AG09319 (cell line): ENCODE data around the gene KRTAP5-10.
"Not testable (repeated sequence)": the region's sequence is repeated elsewhere in the genome, so short reads cannot be mapped to it uniquely, and the experiment has no call there.

ENCODE experiments used
- DNase-seq: peaks from one replicate; pipeline ENCODE4 v3.0.0-alpha.2; 2010; ENCODE audit warnings: low read depth; ENCODE audit errors: extremely low read depth
- TF ChIP-seq, protein P1 (sequence below): IDR thresholded peaks from 2 replicates; pipeline ENCODE4 v1.5.1; 2011; ENCODE audit warnings: low read depth, mild to moderate bottlenecking, inconsistent platforms, low read length, moderate library complexity

The KRTAP5-10 gene

DNA sequence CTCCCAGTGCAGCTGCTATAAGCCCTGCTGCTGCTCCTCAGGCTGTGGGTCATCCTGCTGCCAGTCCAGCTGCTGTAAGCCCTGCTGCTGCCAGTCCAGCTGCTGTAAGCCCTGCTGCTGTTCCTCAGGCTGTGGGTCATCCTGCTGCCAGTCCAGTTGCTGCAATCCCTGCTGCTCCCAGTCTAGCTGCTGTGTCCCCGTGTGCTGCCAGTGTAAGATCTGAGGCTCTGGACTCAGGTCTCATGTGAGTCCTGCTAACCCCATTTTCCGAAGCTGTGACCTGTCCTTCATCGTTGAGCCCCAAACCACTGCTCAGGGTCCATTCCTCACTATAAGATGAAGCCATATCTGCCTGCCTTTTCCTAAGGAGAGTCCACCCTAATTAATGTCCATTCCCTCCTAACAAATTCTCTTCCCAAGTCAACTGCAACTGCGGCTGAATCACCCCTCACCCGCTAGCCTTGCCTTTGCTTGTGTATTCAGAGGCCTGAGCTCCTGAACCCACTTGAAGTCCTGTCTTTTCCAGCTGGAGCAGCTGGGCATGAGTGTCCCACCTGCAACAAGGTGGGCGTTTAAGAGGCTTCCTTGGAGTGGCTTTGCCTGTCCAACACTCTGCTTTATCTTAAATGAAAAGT, 37.7 kb upstream of the KRTAP5-10 start:
- TF ChIP-seq, protein P1, sequence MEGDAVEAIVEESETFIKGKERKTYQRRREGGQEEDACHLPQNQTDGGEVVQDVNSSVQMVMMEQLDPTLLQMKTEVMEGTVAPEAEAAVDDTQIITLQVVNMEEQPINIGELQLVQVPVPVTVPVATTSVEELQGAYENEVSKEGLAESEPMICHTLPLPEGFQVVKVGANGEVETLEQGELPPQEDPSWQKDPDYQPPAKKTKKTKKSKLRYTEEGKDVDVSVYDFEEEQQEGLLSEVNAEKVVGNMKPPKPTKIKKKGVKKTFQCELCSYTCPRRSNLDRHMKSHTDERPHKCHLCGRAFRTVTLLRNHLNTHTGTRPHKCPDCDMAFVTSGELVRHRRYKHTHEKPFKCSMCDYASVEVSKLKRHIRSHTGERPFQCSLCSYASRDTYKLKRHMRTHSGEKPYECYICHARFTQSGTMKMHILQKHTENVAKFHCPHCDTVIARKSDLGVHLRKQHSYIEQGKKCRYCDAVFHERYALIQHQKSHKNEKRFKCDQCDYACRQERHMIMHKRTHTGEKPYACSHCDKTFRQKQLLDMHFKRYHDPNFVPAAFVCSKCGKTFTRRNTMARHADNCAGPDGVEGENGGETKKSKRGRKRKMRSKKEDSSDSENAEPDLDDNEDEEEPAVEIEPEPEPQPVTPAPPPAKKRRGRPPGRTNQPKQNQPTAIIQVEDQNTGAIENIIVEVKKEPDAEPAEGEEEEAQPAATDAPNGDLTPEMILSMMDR, result no peak
- DNase-seq, result no peak

DNA sequence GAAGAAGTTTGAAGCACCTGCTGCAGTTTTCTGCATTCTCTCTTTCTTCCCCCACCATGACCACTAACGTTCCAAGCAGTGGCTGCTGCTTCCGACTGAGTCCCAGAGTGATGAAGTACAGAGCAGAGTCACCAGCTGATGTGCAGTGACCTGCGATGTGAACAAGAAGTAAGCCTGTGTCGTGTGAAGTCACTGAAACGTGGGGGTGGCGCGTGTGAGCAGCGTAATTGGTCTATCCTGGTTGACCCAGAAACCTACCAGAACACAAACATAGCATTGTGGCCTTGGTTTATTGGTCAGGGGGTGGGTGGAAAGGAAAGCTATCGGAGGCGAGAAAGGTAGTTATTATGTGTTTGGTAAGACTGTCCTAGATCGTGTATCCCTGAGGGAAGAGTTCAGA, 34.8 kb upstream of the KRTAP5-10 start:
- no peak for DNase-seq
- TF ChIP-seq, protein P1, result no peak

DNA sequence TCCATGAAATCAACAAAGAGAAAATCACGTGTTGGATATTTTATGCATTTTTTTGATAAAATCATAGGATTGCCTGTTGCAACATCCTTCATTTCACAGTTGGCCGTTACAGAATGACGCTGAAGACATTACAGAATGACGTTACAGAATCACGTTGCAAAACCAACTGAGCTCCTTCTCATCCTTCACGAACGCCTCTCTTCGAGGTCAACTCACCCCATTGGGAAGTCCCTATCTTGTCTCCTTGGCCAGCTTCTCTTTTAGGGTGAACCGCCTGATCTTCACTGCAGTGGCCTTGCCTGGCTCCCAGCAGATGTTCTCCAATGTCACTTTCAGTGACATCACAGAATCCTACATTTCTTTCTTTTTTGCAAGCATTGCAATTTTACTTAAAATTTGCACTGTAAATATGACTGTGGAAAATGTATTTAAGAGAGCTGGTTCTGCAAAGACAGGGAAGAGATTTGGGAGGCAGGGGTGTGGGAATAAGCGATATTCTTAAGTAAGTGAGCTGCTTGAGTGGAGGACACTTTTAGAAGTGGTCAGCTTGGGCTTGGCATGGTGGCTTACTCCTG, 33.2 kb upstream of the KRTAP5-10 start:
- TF ChIP-seq, protein P1, result no peak
- DNase-seq, result no peak

DNA sequence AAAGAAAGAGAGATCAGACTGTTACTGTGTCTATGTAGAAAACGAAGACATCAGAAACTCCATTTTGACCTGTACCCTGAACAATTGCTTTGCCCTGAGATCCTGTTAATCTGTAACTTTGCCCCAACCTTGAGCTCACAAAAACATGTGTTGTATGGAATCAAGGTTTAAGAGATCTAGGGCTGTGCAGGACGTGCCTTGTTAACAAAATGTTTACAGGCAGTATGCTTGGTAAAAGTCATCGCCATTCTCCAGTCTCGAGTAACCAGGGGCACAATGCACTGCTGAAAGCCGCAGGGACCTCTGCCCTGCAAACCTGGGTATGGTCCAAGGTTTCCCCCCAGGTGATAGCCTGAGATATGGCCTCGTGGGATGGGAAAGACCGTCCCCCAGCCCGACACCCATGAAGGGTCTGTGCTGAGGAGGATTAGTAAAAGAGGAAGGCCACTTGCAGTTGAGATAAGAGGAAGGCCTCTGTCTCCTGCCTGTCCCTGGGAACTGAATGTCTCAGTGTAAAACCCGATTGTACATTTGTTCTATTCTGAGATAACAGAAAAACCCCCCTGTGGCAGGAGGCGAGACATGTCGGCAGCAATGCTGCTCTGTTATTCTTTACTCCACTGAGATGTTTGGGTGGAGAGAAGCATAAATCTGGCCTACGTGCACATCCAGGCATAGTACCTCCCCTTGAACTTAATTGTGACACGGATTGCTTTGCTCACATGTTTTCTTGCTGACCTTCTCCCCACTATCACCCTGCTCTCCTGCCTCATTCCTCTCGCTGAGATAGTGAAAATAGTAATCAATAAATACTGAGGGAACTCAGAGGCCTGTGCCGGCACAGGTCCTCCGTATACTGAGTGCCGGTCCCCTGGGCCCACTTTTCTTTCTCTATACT, 30.4 kb upstream of the KRTAP5-10 start:
- DNase-seq, result not testable (repeated sequence)

GRCh38 chr11:71535825-71536224, 29.5 kb upstream of the KRTAP5-10 start:
- DNase-seq, result no peak

GRCh38 chr11:71537537-71537936, 27.8 kb upstream of the KRTAP5-10 start:
- DNase-seq, result no peak
- TF ChIP-seq, protein P1, result no peak

More at GRCh38 chr11:71535825-71536224, 29.5 kb upstream of the KRTAP5-10 start:
- TF ChIP-seq, protein P1, result no peak

- DNase-seq, result not testable (repeated sequence)
Observed at GRCh38 chr11:71537977-71538665, 27.2 kb upstream of the KRTAP5-10 start, which contains the start of gene KRTAP5-8. KRTAP5-8 (plus strand) TSS chr11:71538025; CDS start chr11:71538056, 31 bp downstream.

DNA sequence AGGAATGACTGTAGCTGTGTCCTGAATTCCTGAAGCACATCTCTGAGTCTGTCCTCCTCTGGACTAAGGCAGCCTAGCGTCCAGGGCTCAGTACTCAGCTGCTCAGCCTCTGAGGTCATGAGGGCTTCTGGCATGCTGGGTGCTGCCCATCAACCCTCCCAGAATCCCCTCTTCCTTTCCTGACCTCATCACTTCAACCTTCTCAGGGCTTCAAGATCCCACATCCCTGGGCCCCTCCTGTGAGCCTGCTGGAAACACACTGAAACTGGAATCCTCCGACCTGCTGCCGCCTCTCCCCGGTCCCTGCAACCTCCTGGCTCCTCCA, 26.7 kb upstream of the KRTAP5-10 start:
- no peak for DNase-seq
- TF ChIP-seq, protein P1, result no peak
